ENCODE measurements around the gene IP6K1. TPM values are rescaled to one million over a fixed set of nuclear protein-coding genes. Genes with fewer than 3 reads are reported as not detected.
A peak's percentile ranks its signal among the peaks of the same experiment; 100 is the strongest.

Gene IP6K1
- total and polyA plus RNA-seq, 12 donors, result 12.3 to 73.9 (median 44.2) TPM

GRCh38 chr3:49792371-49793150, 6.2 kb upstream of the IP6K1 start:
- intact Hi-C loops (cut with DNase I), result no loop called here
- WGBS, 4 donors, result 90 to 92% (median 91%) methylated on average over 8 to 10 of the region's 10 CpGs
- Histone ChIP-seq H3K36me3 (replicated peaks in 1 of 2) (no peaks in the 10 kb centered on the region), H3K27ac (no peak overlapping the region), H3K4me3 (no peak overlapping the region), H3K4me1 (replicated peaks in 1 of 2) (no peaks in the 10 kb centered on the region), H3K9me3 (replicated peaks in 1 of 3) (no peaks in the 10 kb centered on the region), H3K27me3 (no peaks in the 10 kb centered on the region)
- TF ChIP-seq CTCF (IDR thresholded peaks at IDR 0.05) (no peak), POLR2A (IDR thresholded peaks at IDR 0.05) (no peak)
- DNase-seq, result peak in 1 of 7 donors; percentile 8

- Histone ChIP-seq H3K9me3 (replicated peaks in 1 of 3) (no peaks in the 10 kb centered on the region), H3K36me3 (replicated peaks in 1 of 2) (no peaks in the 10 kb centered on the region), H3K4me1 (replicated peaks in 1 of 2) (peaks cover 3 to 5% of the 10 kb centered on the region in 2 donors), H3K27me3 (no peaks in the 10 kb centered on the region), H3K27ac (no peak overlapping the region), H3K4me3 (no peak overlapping the region)
- TF ChIP-seq CTCF (IDR thresholded peaks at IDR 0.05) (no peak), POLR2A (IDR thresholded peaks at IDR 0.05) (no peak)
- intact Hi-C loops (cut with DNase I), result no loop called here
- 82 to 96% (median 89%) methylated on average over 4 of the region's 4 CpGs for WGBS, 4 donors
- DNase-seq, result peak in 1 of 7 donors; percentile 3
These were observed 5.2 kb upstream of the IP6K1 start for GRCh38 chr3:49791571-49791970.

- TF ChIP-seq POLR2A (IDR thresholded peaks at IDR 0.05) (no peak), CTCF (IDR thresholded peaks at IDR 0.05) (no peak)
- DNase-seq, result peak in 1 of 7 donors; percentile 8
- peaks cover 3 to 5% of the 10 kb centered on the region in 2 donors for H3K4me1 ChIP-seq (replicated peaks in 1 of 2)
- intact Hi-C loops (cut with DNase I), result no loop called here
- no peaks in the 10 kb centered on the region for H3K27me3 ChIP-seq
- H3K9me3 ChIP-seq (replicated peaks in 1 of 3), result no peaks in the 10 kb centered on the region
- no peaks in the 10 kb centered on the region for H3K36me3 ChIP-seq (replicated peaks in 1 of 2)
- WGBS, 4 donors, result 61 to 69% (median 66%) methylated on average over 9 of the region's 9 CpGs
- H3K4me3 ChIP-seq, result no peak overlapping the region
- no peak overlapping the region for H3K27ac ChIP-seq
These were observed 4.5 kb upstream of the IP6K1 start for GRCh38 chr3:49790626-49791411.

- Histone ChIP-seq H3K9me3 (replicated peaks in 1 of 3) (no peaks in the 10 kb centered on the region), H3K4me1 (replicated peaks in 1 of 2) (peaks cover 3 to 24% of the 10 kb centered on the region in 2 donors), H3K27ac (no peak overlapping the region), H3K27me3 (no peaks in the 10 kb centered on the region), H3K4me3 (no peak overlapping the region), H3K36me3 (replicated peaks in 1 of 2) (no peaks in the 10 kb centered on the region)
- peak in 1 of 7 donors; percentile 11 for DNase-seq
- 89 to 93% (median 92%) methylated on average over 2 of the region's 2 CpGs for WGBS, 4 donors
- TF ChIP-seq CTCF (IDR thresholded peaks at IDR 0.05) (no peak), POLR2A (IDR thresholded peaks at IDR 0.05) (no peak)
- intact Hi-C loops (cut with DNase I), result no loop called here
These were observed 1.7 kb upstream of the IP6K1 start for GRCh38 chr3:49788056-49788455.
